Measurements from ENCODE around the gene TSPYL1. TPM values are rescaled to one million over a fixed set of nuclear protein-coding genes. Genes with fewer than 3 reads are reported as not detected.

The TSPYL1 gene
- total and polyA plus RNA-seq, 9 of the 15 experiments (the other 6 are each of a cell fraction or from before 2014, with no cell fraction given), result 23.1 to 56.8 (median 37.9) TPM

- intact Hi-C loops (cut with micrococcal nuclease), result no loop called here
- no peak for TF ChIP-seq ATF7 (IDR thresholded peaks at IDR 0.05)
- TF ChIP-seq HMG20B (CRISPR knock-in tag; IDR thresholded peaks at IDR 0.05), result no peak
- TF ChIP-seq PCBP1 (IDR thresholded peaks at IDR 0.05; ENCODE audit: low read depth, low read length, poor library complexity, severe bottlenecking), result no peak
- no peak for TF ChIP-seq ILF3 (IDR thresholded peaks at IDR 0.05; ENCODE audit: borderline replicate concordance)
- TF ChIP-seq SAFB2 (IDR thresholded peaks at IDR 0.05; ENCODE audit: borderline replicate concordance, low read depth, low read length, severe bottlenecking), result no peak
- no peak for TF ChIP-seq TCF7 (IDR thresholded peaks at IDR 0.05; ENCODE audit: borderline replicate concordance)
- TF ChIP-seq BCL6 (CRISPR knock-in tag; IDR thresholded peaks at IDR 0.05), result no peak
- TF ChIP-seq, protein P1, sequence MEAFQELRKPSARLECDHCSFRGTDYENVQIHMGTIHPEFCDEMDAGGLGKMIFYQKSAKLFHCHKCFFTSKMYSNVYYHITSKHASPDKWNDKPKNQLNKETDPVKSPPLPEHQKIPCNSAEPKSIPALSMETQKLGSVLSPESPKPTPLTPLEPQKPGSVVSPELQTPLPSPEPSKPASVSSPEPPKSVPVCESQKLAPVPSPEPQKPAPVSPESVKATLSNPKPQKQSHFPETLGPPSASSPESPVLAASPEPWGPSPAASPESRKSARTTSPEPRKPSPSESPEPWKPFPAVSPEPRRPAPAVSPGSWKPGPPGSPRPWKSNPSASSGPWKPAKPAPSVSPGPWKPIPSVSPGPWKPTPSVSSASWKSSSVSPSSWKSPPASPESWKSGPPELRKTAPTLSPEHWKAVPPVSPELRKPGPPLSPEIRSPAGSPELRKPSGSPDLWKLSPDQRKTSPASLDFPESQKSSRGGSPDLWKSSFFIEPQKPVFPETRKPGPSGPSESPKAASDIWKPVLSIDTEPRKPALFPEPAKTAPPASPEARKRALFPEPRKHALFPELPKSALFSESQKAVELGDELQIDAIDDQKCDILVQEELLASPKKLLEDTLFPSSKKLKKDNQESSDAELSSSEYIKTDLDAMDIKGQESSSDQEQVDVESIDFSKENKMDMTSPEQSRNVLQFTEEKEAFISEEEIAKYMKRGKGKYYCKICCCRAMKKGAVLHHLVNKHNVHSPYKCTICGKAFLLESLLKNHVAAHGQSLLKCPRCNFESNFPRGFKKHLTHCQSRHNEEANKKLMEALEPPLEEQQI (IDR thresholded peaks at IDR 0.05), result no peak
- no peak for TF ChIP-seq POLR2G (IDR thresholded peaks at IDR 0.05; ENCODE audit: low read depth, low read length)
- TF ChIP-seq, protein P2, sequence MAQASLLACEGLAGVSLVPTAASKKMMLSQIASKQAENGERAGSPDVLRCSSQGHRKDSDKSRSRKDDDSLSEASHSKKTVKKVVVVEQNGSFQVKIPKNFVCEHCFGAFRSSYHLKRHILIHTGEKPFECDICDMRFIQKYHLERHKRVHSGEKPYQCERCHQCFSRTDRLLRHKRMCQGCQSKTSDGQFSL (CRISPR knock-in tag; IDR thresholded peaks at IDR 0.05), result no peak
- TF ChIP-seq, protein P2 (tag; IDR thresholded peaks at IDR 0.05), result no peak
- no peak for TF ChIP-seq MEF2D (tag; conservative IDR thresholded peaks at IDR 0.05; ENCODE audit: low read depth)
- no peak for TF ChIP-seq ZNF57 (CRISPR knock-in tag; IDR thresholded peaks at IDR 0.05)
- TF ChIP-seq, protein P3, sequence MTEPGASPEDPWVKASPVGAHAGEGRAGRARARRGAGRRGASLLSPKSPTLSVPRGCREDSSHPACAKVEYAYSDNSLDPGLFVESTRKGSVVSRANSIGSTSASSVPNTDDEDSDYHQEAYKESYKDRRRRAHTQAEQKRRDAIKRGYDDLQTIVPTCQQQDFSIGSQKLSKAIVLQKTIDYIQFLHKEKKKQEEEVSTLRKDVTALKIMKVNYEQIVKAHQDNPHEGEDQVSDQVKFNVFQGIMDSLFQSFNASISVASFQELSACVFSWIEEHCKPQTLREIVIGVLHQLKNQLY (CRISPR knock-in tag; conservative IDR thresholded peaks at IDR 0.05), result no peak
- TF ChIP-seq ZNF764 (CRISPR knock-in tag; IDR thresholded peaks at IDR 0.05; ENCODE audit: low read depth), result no peak
- TF ChIP-seq POLR2A (conservative IDR thresholded peaks at IDR 0.05), result no peak
- TF ChIP-seq ZNF445 (CRISPR knock-in tag; IDR thresholded peaks at IDR 0.05; ENCODE audit: low read depth), result no peak
- TF ChIP-seq CHD2 (IDR thresholded peaks at IDR 0.05; ENCODE audit: low read depth, low read length), result no peak
- TF ChIP-seq ETV1 (tag; conservative IDR thresholded peaks at IDR 0.05; ENCODE audit: low read depth), result no peak
- no peak for TF ChIP-seq NRF1 (conservative IDR thresholded peaks at IDR 0.05 in 1 of 2, IDR thresholded peaks at IDR 0.05 in 1 of 2)
Observed at GRCh38 chr6:116271149-116271708, 8.5 kb downstream of the TSPYL1 start.

More at GRCh38 chr6:116271149-116271708, 8.5 kb downstream of the TSPYL1 start:
- no peak overlapping the region for H2AFZ ChIP-seq (ENCODE audit: low read depth, low read length)
- H3K9me3 ChIP-seq (replicated peaks; ENCODE audit: control insufficient read depth, insufficient read depth, low read depth, low read length), result no peaks in the 10 kb centered on the region
- peaks cover under 1 to 6% of the 10 kb centered on the region in 2 experiments; a peak in 1 of 5 replicates for H3K4me1 ChIP-seq (replicated peaks in 1 of 2; ENCODE audit: control insufficient read depth in 2 of 2, insufficient read depth in 2 of 2, low read length in 2 of 2)
- 45% methylated on average over 2 of the region's 2 CpGs for WGBS (ENCODE audit: insufficient coverage, low coverage, missing lambda C conversion rate)
- no peak for FAIRE-seq
- 0 out of 2 replicates have a peak, but pooled peaks cover 4% of the 10 kb centered on the region for H4K20me1 ChIP-seq (replicated peaks; ENCODE audit: control insufficient read depth, insufficient read depth, low read length)
- H3K4me2 ChIP-seq (ENCODE audit: insufficient read depth, low read length), result no peak overlapping the region
- H3K9me1 ChIP-seq (ENCODE audit: control insufficient read depth, insufficient read depth, low read length), result no peaks in the 10 kb centered on the region
- ATAC-seq, result no peak
- ChIA-PET CTCF (ENCODE audit: low intra/inter-chr PET ratio) (no interaction called here), POLR2A (interaction anchor here (0.7 to 3.8 kb wide), 2 partner anchors 9 to 180 kb away, joined by 3 to 27 read pairs; partner anchors contain the start of gene TSPYL1)
- no peak overlapping the region for H3K4me3 ChIP-seq
- DNase-seq (ENCODE audit: extremely low read depth in 1 of 4, low spot score in 3 of 4), result no peak
- H3K27ac ChIP-seq (ENCODE audit: extremely low read depth, low read depth, low read length), result no peak overlapping the region
- in situ Hi-C loops (cut with MboI), result no loop called here
- BruUV-seq (replicated peaks), result no TSS peak
- H3K27me3 ChIP-seq (ENCODE audit: control insufficient read depth in 2 of 2, insufficient read depth in 2 of 2, low read length in 2 of 2), result no peaks in the 10 kb centered on the region
- peaks cover 22% of the 10 kb centered on the region for H3K79me2 ChIP-seq (ENCODE audit: control insufficient read depth, insufficient read depth, low read length)
- peaks cover 14% of the 10 kb centered on the region; the same call in 2 of the 3 replicates for H3K36me3 ChIP-seq (ENCODE audit: control insufficient read depth, insufficient read depth, low read length)
- no peak overlapping the region for H3K9ac ChIP-seq (ENCODE audit: insufficient read depth in 1 of 2, low read depth in 2 of 2, low read length in 2 of 2)

Data from K562 (cell line).